ENCODE results near the gene MLPH.

MLPH gene

DNA sequence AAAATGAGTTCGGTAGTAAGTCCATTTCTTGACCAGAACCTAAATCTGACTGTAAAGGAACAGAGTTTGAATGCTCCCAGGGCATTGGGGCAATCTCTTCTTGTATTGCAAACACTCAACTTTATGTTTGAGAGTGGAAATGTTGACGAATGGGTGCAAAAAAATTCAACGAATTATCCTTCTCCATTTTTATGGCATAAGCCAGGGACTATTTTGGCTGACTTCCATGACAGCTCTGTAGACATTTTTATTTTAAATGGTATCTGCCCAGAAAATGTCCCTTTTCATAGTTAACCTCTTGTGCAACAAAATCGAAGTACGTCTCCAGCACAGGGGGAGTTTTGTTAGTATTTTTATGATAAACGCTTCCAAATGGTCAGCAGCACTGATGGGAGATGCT lies 3.7 kb downstream of the MLPH start:
- Mint-ChIP-seq H3K27me3 (peaks cover 76% of the 10 kb centered on the region), H3K36me3 (no peaks in the 10 kb centered on the region), H3K4me1 (no peaks in the 10 kb centered on the region), H3K9me3 (peaks cover 21% of the 10 kb centered on the region), H3K4me3 (no peak overlapping the region), H3K27ac (no peak overlapping the region)
- no peak for DNase-seq
- CTCF ChIA-PET, result interaction anchor here (0.9 to 1.5 kb wide), 2 partner anchors 16 to 69 kb away, joined by 3 to 4 read pairs; no protein-coding TSS in a partner anchor

DNA sequence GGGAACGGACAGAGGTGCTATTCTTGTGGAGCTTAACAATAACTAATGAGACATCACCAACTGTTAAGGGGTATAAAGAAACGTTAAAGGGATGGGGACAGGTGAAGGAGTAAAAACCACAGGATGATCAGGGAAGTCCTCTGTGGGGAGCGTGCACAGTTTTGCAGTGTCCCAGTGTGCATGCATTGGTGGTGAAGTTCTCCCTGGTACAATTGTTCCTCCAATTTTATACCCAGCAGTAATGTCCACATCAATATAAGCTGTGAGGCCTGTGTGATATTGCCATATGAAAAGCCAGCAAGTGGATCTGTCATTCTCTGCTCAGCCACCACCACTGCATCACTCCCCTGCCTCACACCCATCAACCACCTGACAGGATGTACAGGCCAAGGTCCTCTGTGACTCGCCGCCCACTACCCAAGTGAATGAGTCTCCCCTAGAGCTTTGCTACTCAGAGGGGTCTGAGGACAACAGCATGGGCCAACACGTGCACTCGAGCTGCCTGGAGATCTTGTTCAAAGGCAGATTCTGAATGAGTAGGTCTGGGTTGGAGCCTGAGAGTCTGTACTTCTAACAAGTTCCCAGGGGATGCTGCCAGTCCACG lies 4.6 kb downstream of the MLPH start:
- H3K27me3 Mint-ChIP-seq, result peaks cover 75% of the 10 kb centered on the region
- CTCF ChIA-PET, result interaction anchor here (1.5 kb wide), 1 partner anchor 16 kb away, joined by 3 read pairs; no protein-coding TSS in a partner anchor
- H3K9me3 Mint-ChIP-seq, result peaks cover 21% of the 10 kb centered on the region
- no peak overlapping the region for H3K4me3 Mint-ChIP-seq
- no peak for DNase-seq
- no peaks in the 10 kb centered on the region for H3K4me1 Mint-ChIP-seq
- no peak overlapping the region for H3K27ac Mint-ChIP-seq
- no peaks in the 10 kb centered on the region for H3K36me3 Mint-ChIP-seq

DNA sequence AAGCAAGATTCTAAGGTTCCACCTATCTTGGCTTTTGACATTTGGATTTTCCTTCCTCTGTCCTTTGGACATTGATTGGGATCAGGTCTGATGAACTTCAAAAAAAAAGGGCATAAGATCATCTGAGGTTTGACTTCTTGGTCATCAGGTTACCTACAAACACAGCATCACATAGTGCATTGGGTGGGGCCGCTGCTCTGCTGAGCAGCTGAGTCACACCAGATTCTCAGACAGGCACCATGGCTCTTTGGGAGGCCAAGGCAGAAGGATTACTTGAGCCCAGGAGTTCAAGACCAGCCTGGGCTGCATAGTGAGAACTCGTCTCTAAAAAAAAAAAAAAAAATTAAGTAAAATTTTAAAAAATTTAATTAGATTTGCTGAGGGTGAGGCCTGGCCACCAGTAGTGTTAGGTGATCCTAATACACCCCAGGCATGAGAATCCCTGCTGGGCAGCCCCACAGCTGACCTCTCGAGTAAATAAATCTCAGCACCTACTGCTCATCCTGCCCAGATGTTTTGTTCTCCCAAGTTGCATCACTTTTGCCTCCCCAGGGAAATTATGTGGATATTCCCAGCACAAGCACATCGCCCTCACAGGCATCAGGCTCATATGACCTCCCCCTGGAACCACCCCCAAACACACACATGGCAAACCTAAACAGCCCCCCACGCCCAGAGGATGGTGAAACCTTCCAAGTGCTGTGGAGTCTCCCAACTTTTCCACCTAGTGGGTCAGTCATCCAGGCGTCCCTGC lies 5.3 kb downstream of the MLPH start:
- peaks cover 21% of the 10 kb centered on the region for H3K9me3 Mint-ChIP-seq
- no peak for DNase-seq
- H3K4me1 Mint-ChIP-seq, result no peaks in the 10 kb centered on the region
- H3K27ac Mint-ChIP-seq, result no peak overlapping the region
- H3K27me3 Mint-ChIP-seq, result peaks cover 74% of the 10 kb centered on the region
- no peak overlapping the region for H3K4me3 Mint-ChIP-seq
- CTCF ChIA-PET, result no interaction called here
- H3K36me3 Mint-ChIP-seq, result no peaks in the 10 kb centered on the region

DNA sequence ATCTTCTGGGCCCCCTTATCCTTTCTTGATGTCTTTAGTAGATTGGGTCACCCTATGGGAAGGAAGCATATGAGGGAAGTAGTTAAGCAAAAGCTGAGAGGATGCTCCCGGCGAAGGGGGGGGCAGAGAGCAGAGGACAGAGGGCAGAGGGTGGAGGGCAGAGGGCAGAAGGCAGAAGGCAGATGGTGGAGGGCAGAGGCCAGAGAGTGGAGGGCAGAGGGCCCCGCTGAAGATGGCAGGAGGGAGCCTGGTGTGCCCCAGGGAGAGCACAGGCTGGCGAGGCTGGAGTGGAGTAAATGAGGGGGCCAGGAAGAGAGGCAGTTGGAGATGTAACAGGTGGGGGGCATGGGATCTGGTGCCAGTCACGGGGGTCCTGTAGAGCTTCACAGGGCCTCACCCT lies 7.0 kb downstream of the MLPH start:
- no peak for DNase-seq
- Mint-ChIP-seq H3K4me3 (no peak overlapping the region), H3K36me3 (no peaks in the 10 kb centered on the region), H3K27ac (no peak overlapping the region), H3K27me3 (peaks cover 69% of the 10 kb centered on the region), H3K9me3 (peaks cover 21% of the 10 kb centered on the region), H3K4me1 (no peaks in the 10 kb centered on the region)
- CTCF ChIA-PET, result no interaction called here

DNA sequence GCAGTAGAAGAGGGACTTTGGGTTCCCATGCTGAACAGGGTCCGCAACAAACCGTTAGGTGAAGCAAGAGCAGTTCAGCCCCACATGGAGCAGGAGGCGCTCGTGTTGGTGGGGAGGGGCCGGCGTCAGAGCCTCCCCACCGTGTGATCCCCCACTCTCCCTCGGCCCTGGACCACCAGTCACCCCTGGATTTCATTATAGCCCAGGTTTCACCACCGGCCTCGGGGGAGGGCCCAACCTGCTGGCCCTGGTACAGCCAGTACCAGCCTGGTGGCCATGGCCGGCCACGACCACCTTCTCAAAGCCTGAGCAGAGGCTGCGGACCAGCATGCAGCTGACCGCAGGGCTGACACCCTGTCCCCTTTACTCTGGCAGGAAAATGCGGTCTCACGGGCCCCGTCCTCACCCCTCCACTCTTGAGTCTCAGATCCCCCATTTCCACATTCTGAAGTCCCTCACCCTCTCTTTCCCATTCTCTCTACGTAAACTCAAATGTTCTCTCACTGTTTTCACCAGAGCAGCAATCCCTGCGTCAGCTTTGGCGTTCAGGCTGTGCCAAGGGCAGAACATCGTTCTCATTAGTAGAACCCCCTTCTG lies 8.6 kb downstream of the MLPH start:
- H3K4me1 Mint-ChIP-seq, result no peaks in the 10 kb centered on the region
- no peaks in the 10 kb centered on the region for H3K36me3 Mint-ChIP-seq
- H3K9me3 Mint-ChIP-seq, result peaks cover 21% of the 10 kb centered on the region
- H3K27me3 Mint-ChIP-seq, result peaks cover 59% of the 10 kb centered on the region
- DNase-seq, result no peak
- no peak overlapping the region for H3K4me3 Mint-ChIP-seq
- H3K27ac Mint-ChIP-seq, result no peak overlapping the region
- CTCF ChIA-PET, result interaction anchor here (0.7 kb wide), 1 partner anchor 74 kb away, joined by 3 read pairs; no protein-coding TSS in a partner anchor

DNA sequence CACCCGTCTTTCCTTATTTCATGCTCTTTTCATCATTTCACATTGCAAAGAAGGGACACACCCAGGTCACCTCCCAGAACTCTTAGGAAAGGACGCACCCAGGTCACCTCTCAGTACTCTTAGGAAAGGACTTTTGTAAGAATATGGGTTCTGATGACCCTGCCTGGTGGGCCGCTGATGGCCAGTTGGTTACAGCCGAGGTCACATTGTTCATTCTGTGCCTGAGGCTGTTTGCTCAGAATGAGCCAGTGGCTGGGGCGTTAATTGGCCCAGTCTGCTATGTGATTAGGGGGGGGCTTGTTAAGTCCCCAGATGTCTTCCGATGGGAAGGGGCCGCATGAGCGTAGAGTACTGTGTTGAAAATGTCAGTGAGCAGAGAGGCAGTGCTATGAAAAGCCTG lies 9.4 kb downstream of the MLPH start:
- H3K36me3 Mint-ChIP-seq, result no peaks in the 10 kb centered on the region
- H3K9me3 Mint-ChIP-seq, result peaks cover 15% of the 10 kb centered on the region

DNA sequence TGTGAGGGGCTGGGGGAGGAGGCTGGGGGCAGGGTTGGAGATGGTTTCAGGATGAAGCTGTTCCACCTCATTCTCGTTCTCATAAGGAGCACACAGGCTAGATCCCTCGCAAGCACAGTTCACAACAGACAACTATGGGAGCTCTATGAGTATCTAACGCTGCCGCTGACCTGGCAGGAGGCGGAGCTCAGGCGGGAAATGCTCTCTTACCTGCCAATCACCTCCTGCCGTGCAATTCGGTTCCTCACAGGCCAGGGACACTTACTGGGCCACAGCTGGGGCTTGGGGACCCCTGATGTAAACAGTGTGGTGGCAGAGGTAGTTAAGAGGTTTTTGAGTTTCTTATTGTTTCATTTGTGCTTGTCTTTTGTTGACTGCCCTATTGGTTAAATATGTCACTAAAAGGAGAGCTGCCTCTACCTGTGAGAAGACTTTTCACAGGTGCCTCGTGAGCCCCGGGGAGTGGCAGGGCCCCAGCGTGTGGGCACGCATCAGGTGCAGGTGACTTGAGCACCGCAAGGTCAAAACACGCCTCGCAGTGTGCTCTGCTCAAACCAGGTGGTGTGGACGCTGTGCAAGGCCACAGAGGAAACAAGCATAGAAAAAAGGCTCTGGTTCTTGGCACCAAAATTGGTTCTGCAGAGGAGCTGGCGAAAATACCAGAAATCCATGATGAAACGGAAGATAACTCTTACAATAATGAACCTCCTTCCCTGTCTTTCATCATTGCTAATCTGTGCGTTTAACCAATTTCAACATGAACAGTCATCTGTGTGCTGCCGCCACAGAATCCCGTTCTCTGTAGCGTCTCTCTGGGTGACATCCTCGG lies 10.2 kb downstream of the MLPH start:
- CTCF ChIA-PET, result interaction anchor here (1.0 kb wide), 1 partner anchor 75 kb away, joined by 3 read pairs; no protein-coding TSS in a partner anchor
- Mint-ChIP-seq H3K9me3 (peaks cover 8% of the 10 kb centered on the region), H3K4me3 (no peak overlapping the region), H3K27me3 (peaks cover 59% of the 10 kb centered on the region), H3K27ac (no peak overlapping the region), H3K4me1 (peaks cover 3% of the 10 kb centered on the region), H3K36me3 (no peaks in the 10 kb centered on the region)
- no peak for DNase-seq

More for the DNA sequence above, 9.4 kb downstream of the MLPH start:
- H3K27ac Mint-ChIP-seq, result no peak overlapping the region
- H3K4me1 Mint-ChIP-seq, result peaks cover 3% of the 10 kb centered on the region
- H3K27me3 Mint-ChIP-seq, result peaks cover 64% of the 10 kb centered on the region
- DNase-seq, result no peak
- no peak overlapping the region for H3K4me3 Mint-ChIP-seq
- CTCF ChIA-PET, result no interaction called here

DNA sequence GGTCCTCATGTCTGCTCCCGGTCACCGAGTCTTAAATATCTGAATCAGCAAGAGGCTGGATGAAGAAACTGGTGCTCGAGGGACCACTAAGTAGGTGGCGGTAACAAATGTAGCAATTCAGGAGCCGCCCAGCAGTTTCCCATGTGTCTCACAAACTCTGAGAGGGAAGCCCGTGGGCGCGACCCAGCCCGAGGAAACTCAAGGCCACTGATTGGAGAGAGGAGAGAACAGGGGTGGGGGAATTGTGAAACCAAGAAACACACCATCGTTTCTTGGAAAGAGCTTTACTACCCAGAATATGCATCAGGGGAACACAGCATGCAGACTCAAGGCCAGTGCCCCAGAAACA lies 10.8 kb downstream of the MLPH start:
- CTCF ChIA-PET, result interaction anchor here (1.0 kb wide), 1 partner anchor 74 kb away, joined by 3 read pairs; no protein-coding TSS in a partner anchor
- H3K27me3 Mint-ChIP-seq, result peaks cover 55% of the 10 kb centered on the region

DNA sequence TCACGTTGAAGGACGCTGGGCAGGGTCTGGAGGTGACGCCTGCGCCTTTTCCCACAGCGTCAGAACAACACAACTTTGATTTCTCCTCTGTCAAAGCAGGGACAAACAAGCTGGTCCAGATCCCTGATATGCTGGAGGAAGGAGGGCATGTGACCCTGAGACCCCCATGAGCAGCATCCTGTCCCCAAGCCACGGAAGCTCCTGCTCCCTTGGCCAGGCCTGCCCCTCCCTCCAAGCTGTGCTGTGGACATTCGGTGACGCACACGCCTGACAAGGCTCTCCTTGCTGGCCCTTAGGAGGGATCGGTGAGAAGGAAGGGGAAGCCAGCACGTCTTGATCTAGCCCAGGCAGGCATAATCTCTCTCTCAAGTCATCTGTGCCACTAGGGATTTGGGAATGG lies 11.3 kb downstream of the MLPH start:
- H3K36me3 Mint-ChIP-seq, result no peaks in the 10 kb centered on the region
- CTCF ChIA-PET, result interaction anchor here (1.0 kb wide), 1 partner anchor 74 kb away, joined by 3 read pairs; no protein-coding TSS in a partner anchor
- H3K9me3 Mint-ChIP-seq, result no peaks in the 10 kb centered on the region
- H3K4me1 Mint-ChIP-seq, result peaks cover 3% of the 10 kb centered on the region
- peaks cover 52% of the 10 kb centered on the region for H3K27me3 Mint-ChIP-seq
- no peak overlapping the region for H3K27ac Mint-ChIP-seq
- H3K4me3 Mint-ChIP-seq, result no peak overlapping the region
- no peak for DNase-seq

More for the DNA sequence above, 10.8 kb downstream of the MLPH start:
- no peak for DNase-seq
- H3K4me3 Mint-ChIP-seq, result no peak overlapping the region
- peaks cover 5% of the 10 kb centered on the region for H3K9me3 Mint-ChIP-seq
- no peak overlapping the region for H3K27ac Mint-ChIP-seq
- peaks cover 3% of the 10 kb centered on the region for H3K4me1 Mint-ChIP-seq
- H3K36me3 Mint-ChIP-seq, result no peaks in the 10 kb centered on the region

DNA sequence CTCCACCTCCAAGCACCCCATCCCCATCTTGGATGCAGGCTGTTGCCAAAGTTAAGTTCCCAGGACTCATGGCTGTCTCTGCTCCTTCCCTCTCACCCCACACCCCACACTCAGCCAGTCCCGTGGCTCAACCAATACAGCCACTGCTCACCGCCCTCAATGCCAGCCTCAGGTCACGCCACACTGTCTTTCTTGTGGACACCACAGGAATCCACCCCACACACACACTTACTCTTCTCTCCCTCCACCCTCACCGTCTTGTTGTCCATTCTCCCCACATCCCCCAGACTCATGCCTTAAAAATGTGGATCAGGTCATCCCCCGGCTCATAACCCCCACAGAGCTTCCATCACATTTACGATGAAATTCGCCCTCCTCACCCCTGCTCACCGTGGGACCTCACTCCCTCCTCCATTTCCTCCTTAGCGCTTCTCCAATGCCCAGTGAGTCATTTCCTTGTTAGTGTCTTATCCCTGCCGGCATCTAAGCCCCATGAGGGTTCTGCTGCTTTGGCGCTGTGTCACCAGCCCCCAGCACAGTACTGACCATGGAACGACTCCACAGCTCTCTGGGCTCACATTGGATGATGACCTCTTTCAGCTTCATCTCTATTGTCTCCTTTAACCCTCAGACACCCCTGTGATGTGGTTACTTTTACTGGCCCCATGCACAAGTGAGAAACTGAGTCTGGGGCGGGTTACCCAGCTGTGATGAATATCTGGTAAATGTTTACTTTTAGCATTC lies 13.8 kb downstream of the MLPH start:
- CTCF ChIA-PET, result interaction anchor here (1.5 to 2.9 kb wide), 3 partner anchors 11 to 82 kb away, joined by 6 to 16 read pairs (median 7); no protein-coding TSS in a partner anchor
- Mint-ChIP-seq H3K27ac (no peak overlapping the region), H3K27me3 (peaks cover 44% of the 10 kb centered on the region)

DNA sequence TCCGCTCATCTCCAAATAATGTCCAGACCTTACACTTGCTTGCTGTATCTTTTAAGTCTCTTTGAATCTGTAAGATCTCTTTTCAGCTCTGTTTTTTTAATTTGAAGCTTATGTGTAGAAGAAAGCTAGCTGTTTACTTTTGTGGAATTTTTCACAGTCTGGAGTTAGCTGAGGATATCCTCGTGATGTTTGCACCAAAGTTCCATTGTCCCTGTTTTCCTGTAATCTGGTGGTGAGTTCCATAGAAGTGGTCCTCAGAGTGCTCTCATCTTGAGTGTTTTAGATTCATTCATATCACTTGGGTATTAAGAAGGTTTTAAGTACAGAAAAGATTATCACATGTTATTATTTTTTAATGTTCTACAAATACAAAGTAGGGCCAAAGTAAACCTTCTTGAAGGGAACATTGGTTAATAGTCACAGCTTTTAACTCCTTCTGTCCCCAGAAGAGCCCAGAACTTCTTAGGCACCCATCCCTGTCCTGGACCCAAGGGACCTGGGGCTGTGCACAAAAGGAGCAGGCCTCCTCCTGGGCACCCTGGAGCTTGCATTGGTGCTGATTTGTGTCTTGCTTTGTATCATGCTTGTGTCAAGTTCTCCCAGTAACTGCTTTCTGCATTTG lies 15.0 kb downstream of the MLPH start:
- H3K9me3 Mint-ChIP-seq, result no peaks in the 10 kb centered on the region
- no peak overlapping the region for H3K4me3 Mint-ChIP-seq
- H3K27ac Mint-ChIP-seq, result no peak overlapping the region
- CTCF ChIA-PET, result interaction anchor here (0.8 to 2.9 kb wide), 3 partner anchors 10 to 70 kb away, joined by 3 to 16 read pairs (median 7); no protein-coding TSS in a partner anchor
- peaks cover 3% of the 10 kb centered on the region for H3K4me1 Mint-ChIP-seq
- DNase-seq, result no peak
- H3K27me3 Mint-ChIP-seq, result peaks cover 41% of the 10 kb centered on the region
- H3K36me3 Mint-ChIP-seq, result no peaks in the 10 kb centered on the region

More for the DNA sequence above, 13.8 kb downstream of the MLPH start:
- Mint-ChIP-seq H3K9me3 (no peaks in the 10 kb centered on the region), H3K4me3 (no peak overlapping the region), H3K4me1 (peaks cover 3% of the 10 kb centered on the region), H3K36me3 (no peaks in the 10 kb centered on the region)
- no peak for DNase-seq

DNA sequence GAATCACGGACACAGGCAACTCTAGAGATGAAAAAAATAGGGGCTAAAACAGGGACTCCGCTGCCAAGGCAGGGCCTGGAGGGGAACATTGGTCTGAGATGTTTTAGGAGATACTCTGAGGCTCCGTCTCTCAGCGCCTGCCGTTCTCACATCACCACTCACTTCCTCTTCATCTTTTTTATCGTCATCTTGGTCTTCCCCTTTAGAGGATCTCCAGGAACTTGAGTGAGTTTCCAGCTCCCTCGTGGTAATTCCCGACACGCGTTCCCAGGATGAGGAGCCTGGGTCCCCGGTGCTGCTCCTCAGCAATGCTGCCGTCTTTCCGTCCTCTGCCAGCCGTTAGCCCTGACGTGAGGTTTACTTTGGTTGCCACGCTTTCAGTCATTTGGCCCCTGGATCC lies 16.1 kb downstream of the MLPH start:
- peaks cover 3% of the 10 kb centered on the region for H3K4me1 Mint-ChIP-seq
- no peak overlapping the region for H3K27ac Mint-ChIP-seq
- peaks cover 29% of the 10 kb centered on the region for H3K27me3 Mint-ChIP-seq
- CTCF ChIA-PET, result no interaction called here
- no peak overlapping the region for H3K4me3 Mint-ChIP-seq
- no peaks in the 10 kb centered on the region for H3K36me3 Mint-ChIP-seq
- H3K9me3 Mint-ChIP-seq, result no peaks in the 10 kb centered on the region
- no peak for DNase-seq
